HepG2 (cell line): ENCODE measurements around the gene MN1. TPM values are rescaled to one million over a fixed set of nuclear protein-coding genes. Genes with fewer than 3 reads are reported as not detected.
A peak's percentile ranks its signal among the peaks of the same experiment; 100 is the strongest.

ENCODE experiments used
- ATAC-seq: fragments of 200-7000 bp; cut with Tn5 transposase; 3 replicates; pipeline ENCODE4 v1.9.1; 2020; ENCODE audit warnings: mild to moderate bottlenecking, moderate library complexity
- BruUV-seq: library from RNA; stranded (reverse); fragments of 400-500 nt; replicated peaks from 2 replicates; lab custom pipeline; 2021; lab: Mats Ljungman, UMichigan
- CTCF ChIA-PET: fragments of 300-600 bp; formaldehyde crosslinking; extraction: SDS; loops from one replicate; lab custom pipeline; 2021; ENCODE audit warnings: low total read pairs, inconsistent platforms, low intra/inter-chr PET ratio; lab: Yijun Ruan, JAX
- POLR2A ChIA-PET: fragments of 350-600 bp; sonication (Branson Sonifier 250); formaldehyde crosslinking; loops from one replicate; lab custom pipeline; 2020; ENCODE audit warnings: antibody characterized with exemption, inconsistent platforms; lab: Yijun Ruan, JAX
- DNase-seq: peaks from one replicate; pipeline ENCODE4 v3.0.0-alpha.2; 2015; ENCODE audit warnings: low spot score
- FAIRE-seq: peaks from 3 replicates; lab custom pipeline; 2011; peaks lifted over from hg19 to GRCh38; lab: Jason Lieb, UNC
- H2AFZ ChIP-seq: one replicate; pipeline ENCODE4 v1.6.1; 2011; ENCODE audit warnings: low read length, inconsistent platforms
- H3K27ac ChIP-seq: fragments of 300-600 bp; 3 replicates; pipeline ENCODE4 v1.8.0; 2011; ENCODE audit warnings: mixed run types, mild to moderate bottlenecking, mixed read lengths, low read length, inconsistent platforms; ENCODE audit not compliant: insufficient read depth; ENCODE audit errors: extremely low read length
- H3K27me3 ChIP-seq, 2 experiments: fragments of 200-600 bp in 1 of 2; 2 replicates in 1 of 2; 3 replicates in 1 of 2; pipeline versions ENCODE4 v1.6.0 to v1.8.0; 2011; ENCODE audit warnings: low read length in 2 of 2, mild to moderate bottlenecking in 2 of 2, moderate library complexity in 2 of 2, inconsistent platforms in 1 of 2; ENCODE audit not compliant: insufficient read depth in 2 of 2, control insufficient read depth in 1 of 2
- H3K36me3 ChIP-seq, 2 experiments: fragments of 200-600 bp in 1 of 2; replicated peaks in 1 of 2; 2 replicates in 1 of 2; 3 replicates in 1 of 2; pipeline versions ENCODE4 v1.5.1 to v1.8.0; 2011; ENCODE audit warnings: low read length in 2 of 2, inconsistent platforms in 1 of 2; ENCODE audit not compliant: insufficient read depth in 2 of 2, control insufficient read depth in 1 of 2
- H3K4me1 ChIP-seq: 2 replicates; pipeline ENCODE4 v1.5.1; 2012; ENCODE audit warnings: low read length, inconsistent platforms; ENCODE audit not compliant: insufficient read depth
- H3K4me2 ChIP-seq: 2 replicates; pipeline ENCODE4 v1.6.0; 2011; ENCODE audit warnings: low read depth, low read length, inconsistent platforms
- H3K4me3 ChIP-seq, 3 experiments: fragments of 200-600 bp in 1 of 3; sonication (generic), shearing (Covaris generic) in 1 of 3; replicated peaks in 1 of 3; 2 replicates each; pipeline ENCODE4 v1.5.1; 2011 to 2016; ENCODE audit warnings: low read length in 3 of 3, inconsistent platforms in 2 of 3, low read depth in 2 of 3, mild to moderate bottlenecking in 2 of 3, control low read depth in 1 of 3, mixed read lengths in 1 of 3; ENCODE audit not compliant: insufficient read depth in 1 of 3
- H3K79me2 ChIP-seq: one replicate; pipeline ENCODE4 v1.6.1; 2011; ENCODE audit warnings: low read length, inconsistent platforms; ENCODE audit not compliant: insufficient read depth
- H3K9ac ChIP-seq: 2 replicates; pipeline ENCODE4 v1.6.0; 2011; ENCODE audit warnings: mild to moderate bottlenecking, low read depth, low read length, inconsistent platforms; ENCODE audit not compliant: insufficient read depth
- H3K9me3 ChIP-seq: 2 replicates; pipeline ENCODE4 v1.5.1; 2012; ENCODE audit warnings: mild to moderate bottlenecking, low read length
- H4K20me1 ChIP-seq: 2 replicates; pipeline ENCODE4 v1.6.0; 2011; ENCODE audit warnings: inconsistent platforms, mild to moderate bottlenecking, low read length, moderate library complexity; ENCODE audit not compliant: insufficient read depth
- ELF3 ChIP-seq: IDR thresholded peaks from 2 replicates; pipeline ENCODE4 v1.6.1; 2016; ENCODE audit warnings: missing genetic modification reagents, missing compliant biosample characterization
- HDAC2 ChIP-seq: sonication (generic); formaldehyde crosslinking; IDR thresholded peaks from 2 replicates; pipeline ENCODE4 v1.4.0; 2020; ENCODE audit warnings: missing genetic modification reagents
- NCOA2 ChIP-seq: sonication (generic); formaldehyde crosslinking; IDR thresholded peaks from 2 replicates; pipeline ENCODE4 v1.8.0; 2022; ENCODE audit warnings: inconsistent platforms
- NFYB ChIP-seq: sonication (generic); formaldehyde crosslinking; IDR thresholded peaks from 2 replicates; pipeline ENCODE4 v1.4.0; 2020; ENCODE audit warnings: missing genetic modification reagents
- RBM22 ChIP-seq: fragments of 200-400 bp; formaldehyde crosslinking; optimal IDR thresholded peaks from 2 replicates; pipeline ENCODE3; 2017; ENCODE audit warnings: mild to moderate bottlenecking, low read length, moderate library complexity
- RCOR2 ChIP-seq: IDR thresholded peaks from 2 replicates; pipeline ENCODE4 v1.6.1; 2016; ENCODE audit warnings: missing biosample characterization, missing genetic modification reagents
- SOX5 ChIP-seq: IDR thresholded peaks from 2 replicates; pipeline ENCODE4 v1.6.1; 2016; ENCODE audit warnings: borderline replicate concordance
- SOX6 ChIP-seq, 2 experiments: fragments of 450-650 bp in 1 of 2; sonication (generic) in 1 of 2; formaldehyde crosslinking in 1 of 2; IDR thresholded peaks; 2 replicates each; pipeline versions ENCODE4 v1.4.0 to v1.6.1; 2017 to 2020; ENCODE audit warnings: antibody characterized with exemption in 1 of 2, mild to moderate bottlenecking in 1 of 2, missing genetic modification reagents in 1 of 2
- TCF7 ChIP-seq: sonication (generic); IDR thresholded peaks from 2 replicates; pipeline ENCODE4 v1.6.1; 2016; ENCODE audit warnings: antibody characterized with exemption, low read depth
- XBP1 ChIP-seq: sonication (generic); formaldehyde crosslinking; IDR thresholded peaks from 2 replicates; pipeline ENCODE4 v1.5.0; 2020; ENCODE audit warnings: missing genetic modification reagents
- ZKSCAN1 ChIP-seq: fragments of 150-350 bp; IDR thresholded peaks from 2 replicates; pipeline ENCODE4 v1.6.1; 2014; ENCODE audit warnings: low read length
- ZMAT3 ChIP-seq: sonication (generic); formaldehyde crosslinking; conservative IDR thresholded peaks from 2 replicates; pipeline ENCODE4 v1.7.0; 2021; ENCODE audit warnings: missing genetic modification reagents
- WGBS: methylation state at CpG from one replicate; pipeline ENCODE4 v1.1.6; 2017; ENCODE audit warnings: low lambda C conversion rate; 5-methylcytosine and 5-hydroxymethylcytosine counted together
- in situ Hi-C: cut with HindIII; loops from 2 replicates; pipeline ENCODE4 v1.10.0; 2017; ENCODE audit warnings: low pct_unique_long_range_greater_than_20kb; ENCODE audit not compliant: extremely low pct_ligation_motif_present
- intact Hi-C: fragments of 100-400 bp; cut with micrococcal nuclease; formaldehyde crosslinking; loops from one replicate; pipeline ENCODE4 v1.10.0; 2022; ENCODE audit not compliant: unreplicated experiment
- polyA plus RNA-seq, 8 experiments: library from polyadenylated mRNA; depleted of rRNA in 3 of 8; stranded (reverse) in 7 of 8; unstranded in 1 of 8; fragments of >200 nt; fragmentation: Illumina TruSeq in 4 of 8; extraction: Trizol in 4 of 8; gene quantifications; 2 replicates each; pipeline versions ENCODE4 v1.2.1 to v1.2.3, GENCODE V29; 2011 to 2016; ENCODE audit warnings: low read depth in 4 of 8, missing spikeins in 1 of 8, mixed read lengths in 1 of 8; ENCODE audit not compliant: insufficient read depth in 1 of 8
- total RNA-seq, 5 experiments: library from RNA; depleted of rRNA; stranded (reverse); fragments of >200 nt; fragmentation: Illumina TruSeq; extraction: Trizol; gene quantifications; 2 replicates each; pipeline ENCODE4 v1.2.3, GENCODE V29; 2016; ENCODE audit warnings: low read depth in 1 of 5
- TF ChIP-seq, protein P1 (sequence below): sonication (generic); formaldehyde crosslinking; IDR thresholded peaks from 2 replicates; pipeline ENCODE4; 2020; ENCODE audit warnings: missing genetic modification reagents, mild to moderate bottlenecking, borderline replicate concordance
- TF ChIP-seq, protein P2 (sequence below): sonication (generic); formaldehyde crosslinking; IDR thresholded peaks from 2 replicates; pipeline ENCODE4 v1.4.0; 2020; ENCODE audit warnings: missing genetic modification reagents
- TF ChIP-seq, protein P3 (sequence below): sonication (generic); formaldehyde crosslinking; IDR thresholded peaks from 2 replicates; pipeline ENCODE4 v1.8.1; 2023; ENCODE audit warnings: mild to moderate bottlenecking, missing genetic modification reagents, borderline replicate concordance
- TF ChIP-seq, protein P4 (sequence below): IDR thresholded peaks from 2 replicates; pipeline ENCODE4 v1.4.0; 2020; ENCODE audit warnings: mild to moderate bottlenecking, missing genetic modification reagents

The MN1 gene
- total and polyA plus RNA-seq, 2 of the 13 experiments (the other 11 are each of a cell fraction or from before 2014, with no cell fraction given), result 0.01 TPM; not detected in 1

DNA sequence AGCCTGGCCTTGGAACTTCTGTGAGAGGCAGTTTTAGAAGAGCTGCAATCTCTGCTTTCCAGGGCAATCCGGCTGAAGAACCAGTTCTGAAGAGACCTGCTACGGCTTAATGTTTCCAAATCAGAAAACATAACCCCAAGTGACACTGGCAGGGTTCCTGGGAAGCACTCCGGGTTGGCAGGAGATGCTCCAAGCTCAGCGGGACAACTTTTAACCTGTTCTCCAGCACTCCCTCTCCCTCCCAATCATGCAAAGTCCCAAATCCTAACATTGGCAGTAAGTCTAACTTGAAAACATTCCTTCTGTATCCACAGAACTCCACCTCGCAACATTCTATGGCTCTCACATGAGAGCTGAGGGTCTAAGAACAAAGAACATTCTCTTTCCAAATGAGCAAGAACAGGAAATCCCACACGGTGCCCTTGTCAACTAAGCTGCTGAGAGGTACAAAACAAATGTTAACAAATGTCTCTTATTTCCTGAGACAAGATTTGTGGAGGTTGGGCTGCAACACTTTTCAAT is 48.5 kb upstream of the MN1 start:
- FAIRE-seq (peak; percentile 50), DNase-seq (peak; percentile 78), ATAC-seq (peak; percentile 32; the same call in 1 of the 3 replicates)
- Histone ChIP-seq H3K4me3 (no peak overlapping the region), H3K4me1 (peaks cover 30% of the 10 kb centered on the region), H4K20me1 (no peaks in the 10 kb centered on the region), H3K9ac (no peak overlapping the region), H3K27ac (peak overlapping the region; percentile 19), H3K4me2 (0 out of 2 replicates have a peak overlapping the region, but pooled peaks have one; percentile 24), H2AFZ (no peak overlapping the region), H3K27me3 (no peaks in the 10 kb centered on the region), H3K9me3 (no peaks in the 10 kb centered on the region), H3K79me2 (no peaks in the 10 kb centered on the region), H3K36me3 (peaks cover 7 to 42% of the 10 kb centered on the region in 2 experiments)
- in situ Hi-C loops (loop anchor here (10.0 kb wide), 1 partner anchor 55 kb away; no protein-coding TSS in a partner anchor), intact Hi-C loops (no loop called here)
- ChIA-PET CTCF (no interaction called here), POLR2A (no interaction called here)
- no TSS peak for BruUV-seq
- 61% methylated on average over 3 of the region's 6 CpGs for WGBS
- no peak for TF ChIP-seq XBP1
- TF ChIP-seq NCOA2, result peak; percentile 21; the same call in 1 of the 2 replicates
- TF ChIP-seq, protein P1, sequence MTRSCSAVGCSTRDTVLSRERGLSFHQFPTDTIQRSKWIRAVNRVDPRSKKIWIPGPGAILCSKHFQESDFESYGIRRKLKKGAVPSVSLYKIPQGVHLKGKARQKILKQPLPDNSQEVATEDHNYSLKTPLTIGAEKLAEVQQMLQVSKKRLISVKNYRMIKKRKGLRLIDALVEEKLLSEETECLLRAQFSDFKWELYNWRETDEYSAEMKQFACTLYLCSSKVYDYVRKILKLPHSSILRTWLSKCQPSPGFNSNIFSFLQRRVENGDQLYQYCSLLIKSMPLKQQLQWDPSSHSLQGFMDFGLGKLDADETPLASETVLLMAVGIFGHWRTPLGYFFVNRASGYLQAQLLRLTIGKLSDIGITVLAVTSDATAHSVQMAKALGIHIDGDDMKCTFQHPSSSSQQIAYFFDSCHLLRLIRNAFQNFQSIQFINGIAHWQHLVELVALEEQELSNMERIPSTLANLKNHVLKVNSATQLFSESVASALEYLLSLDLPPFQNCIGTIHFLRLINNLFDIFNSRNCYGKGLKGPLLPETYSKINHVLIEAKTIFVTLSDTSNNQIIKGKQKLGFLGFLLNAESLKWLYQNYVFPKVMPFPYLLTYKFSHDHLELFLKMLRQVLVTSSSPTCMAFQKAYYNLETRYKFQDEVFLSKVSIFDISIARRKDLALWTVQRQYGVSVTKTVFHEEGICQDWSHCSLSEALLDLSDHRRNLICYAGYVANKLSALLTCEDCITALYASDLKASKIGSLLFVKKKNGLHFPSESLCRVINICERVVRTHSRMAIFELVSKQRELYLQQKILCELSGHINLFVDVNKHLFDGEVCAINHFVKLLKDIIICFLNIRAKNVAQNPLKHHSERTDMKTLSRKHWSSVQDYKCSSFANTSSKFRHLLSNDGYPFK (CRISPR knock-in tag), result no peak
- no peak for TF ChIP-seq ZMAT3 (CRISPR knock-in tag)
- peak; percentile 38 for TF ChIP-seq RBM22
- no peak for TF ChIP-seq ZKSCAN1
- no peak for TF ChIP-seq SOX6 (IDR thresholded peaks at IDR 0.05)
- TF ChIP-seq SOX6 (CRISPR knock-in tag; IDR thresholded peaks at IDR 0.05), result peak; percentile 41
- peak; percentile 11; the same call in 1 of the 2 replicates for TF ChIP-seq TCF7
- TF ChIP-seq SOX5 (CRISPR knock-in tag), result peak; percentile 75; the same call in 1 of the 2 replicates
- TF ChIP-seq, protein P2, sequence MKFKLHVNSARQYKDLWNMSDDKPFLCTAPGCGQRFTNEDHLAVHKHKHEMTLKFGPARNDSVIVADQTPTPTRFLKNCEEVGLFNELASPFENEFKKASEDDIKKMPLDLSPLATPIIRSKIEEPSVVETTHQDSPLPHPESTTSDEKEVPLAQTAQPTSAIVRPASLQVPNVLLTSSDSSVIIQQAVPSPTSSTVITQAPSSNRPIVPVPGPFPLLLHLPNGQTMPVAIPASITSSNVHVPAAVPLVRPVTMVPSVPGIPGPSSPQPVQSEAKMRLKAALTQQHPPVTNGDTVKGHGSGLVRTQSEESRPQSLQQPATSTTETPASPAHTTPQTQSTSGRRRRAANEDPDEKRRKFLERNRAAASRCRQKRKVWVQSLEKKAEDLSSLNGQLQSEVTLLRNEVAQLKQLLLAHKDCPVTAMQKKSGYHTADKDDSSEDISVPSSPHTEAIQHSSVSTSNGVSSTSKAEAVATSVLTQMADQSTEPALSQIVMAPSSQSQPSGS (CRISPR knock-in tag), result no peak
- TF ChIP-seq HDAC2 (CRISPR knock-in tag), result 0 out of 2 replicates have a peak, but pooled peaks have one; percentile 27
- 0 out of 2 replicates have a peak, but pooled peaks have one; percentile 15 for TF ChIP-seq ELF3
- no peak for TF ChIP-seq NFYB (CRISPR knock-in tag)
- peak; percentile 26; the same call in 1 of the 2 replicates for TF ChIP-seq RCOR2 (CRISPR knock-in tag)
- TF ChIP-seq, protein P3, sequence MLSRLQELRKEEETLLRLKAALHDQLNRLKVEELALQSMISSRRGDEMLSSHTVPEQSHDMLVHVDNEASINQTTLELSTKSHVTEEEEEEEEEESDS, result no peak
- TF ChIP-seq, protein P4, sequence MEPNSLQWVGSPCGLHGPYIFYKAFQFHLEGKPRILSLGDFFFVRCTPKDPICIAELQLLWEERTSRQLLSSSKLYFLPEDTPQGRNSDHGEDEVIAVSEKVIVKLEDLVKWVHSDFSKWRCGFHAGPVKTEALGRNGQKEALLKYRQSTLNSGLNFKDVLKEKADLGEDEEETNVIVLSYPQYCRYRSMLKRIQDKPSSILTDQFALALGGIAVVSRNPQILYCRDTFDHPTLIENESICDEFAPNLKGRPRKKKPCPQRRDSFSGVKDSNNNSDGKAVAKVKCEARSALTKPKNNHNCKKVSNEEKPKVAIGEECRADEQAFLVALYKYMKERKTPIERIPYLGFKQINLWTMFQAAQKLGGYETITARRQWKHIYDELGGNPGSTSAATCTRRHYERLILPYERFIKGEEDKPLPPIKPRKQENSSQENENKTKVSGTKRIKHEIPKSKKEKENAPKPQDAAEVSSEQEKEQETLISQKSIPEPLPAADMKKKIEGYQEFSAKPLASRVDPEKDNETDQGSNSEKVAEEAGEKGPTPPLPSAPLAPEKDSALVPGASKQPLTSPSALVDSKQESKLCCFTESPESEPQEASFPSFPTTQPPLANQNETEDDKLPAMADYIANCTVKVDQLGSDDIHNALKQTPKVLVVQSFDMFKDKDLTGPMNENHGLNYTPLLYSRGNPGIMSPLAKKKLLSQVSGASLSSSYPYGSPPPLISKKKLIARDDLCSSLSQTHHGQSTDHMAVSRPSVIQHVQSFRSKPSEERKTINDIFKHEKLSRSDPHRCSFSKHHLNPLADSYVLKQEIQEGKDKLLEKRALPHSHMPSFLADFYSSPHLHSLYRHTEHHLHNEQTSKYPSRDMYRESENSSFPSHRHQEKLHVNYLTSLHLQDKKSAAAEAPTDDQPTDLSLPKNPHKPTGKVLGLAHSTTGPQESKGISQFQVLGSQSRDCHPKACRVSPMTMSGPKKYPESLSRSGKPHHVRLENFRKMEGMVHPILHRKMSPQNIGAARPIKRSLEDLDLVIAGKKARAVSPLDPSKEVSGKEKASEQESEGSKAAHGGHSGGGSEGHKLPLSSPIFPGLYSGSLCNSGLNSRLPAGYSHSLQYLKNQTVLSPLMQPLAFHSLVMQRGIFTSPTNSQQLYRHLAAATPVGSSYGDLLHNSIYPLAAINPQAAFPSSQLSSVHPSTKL (CRISPR knock-in tag), result peak; percentile 27; the same call in 1 of the 2 replicates
